Activated CD8-positive, alpha-beta memory T cell treated with anti-CD3 and anti-CD28 coated beads for 24 hours (primary cell): ENCODE results near the gene CGRRF1.

Experiments
- DNase-seq: peaks from one replicate; pipeline ENCODE4 v3.0.0-alpha.2; 2020

CGRRF1 gene

GRCh38 chr14:54554401-54554800 is 44.7 kb downstream of the CGRRF1 start:
- DNase-seq, result no peak

- DNase-seq, result no peak
Observed at GRCh38 chr14:54555651-54556050, 45.9 kb downstream of the CGRRF1 start.

- DNase-seq, result no peak
Observed at GRCh38 chr14:54556535-54556934, 46.8 kb downstream of the CGRRF1 start.

GRCh38 chr14:54562334-54562733 is 52.6 kb downstream of the CGRRF1 start:
- DNase-seq, result no peak

- DNase-seq, result no peak
Observed at GRCh38 chr14:54564071-54564867, 54.6 kb downstream of the CGRRF1 start.

GRCh38 chr14:54564868-54565784 is 55.4 kb downstream of the CGRRF1 start:
- peak; percentile 84 for DNase-seq

- DNase-seq, result peak; percentile 88
Observed at GRCh38 chr14:54565785-54566409, 56.2 kb downstream of the CGRRF1 start.

GRCh38 chr14:54566410-54567223 is 56.9 kb downstream of the CGRRF1 start, which contains the start of gene SAMD4A:
Gene SAMD4A, plus strand, starts transcription at chr14:54567128. Its CDS starts 789 bp downstream, at chr14:54567917.
- peak; percentile 82 for DNase-seq

- DNase-seq, result no peak
Observed at GRCh38 chr14:54567224-54567638, 57.5 kb downstream of the CGRRF1 start.

- DNase-seq, result peak; percentile 74
Observed at GRCh38 chr14:54567639-54568561, 58.2 kb downstream of the CGRRF1 start.

GRCh38 chr14:54568821-54569595 is 59.3 kb downstream of the CGRRF1 start:
- no peak for DNase-seq

GRCh38 chr14:54570047-54570446 is 60.3 kb downstream of the CGRRF1 start:
- no peak for DNase-seq

- DNase-seq, result no peak
Observed at GRCh38 chr14:54570631-54571415, 61.1 kb downstream of the CGRRF1 start.

GRCh38 chr14:54572316-54572715 is 62.6 kb downstream of the CGRRF1 start:
- no peak for DNase-seq

GRCh38 chr14:54574528-54574927 is 64.8 kb downstream of the CGRRF1 start:
- DNase-seq, result no peak

- no peak for DNase-seq
Observed at GRCh38 chr14:54577494-54577893, 67.8 kb downstream of the CGRRF1 start.

GRCh38 chr14:54577977-54578376 is 68.3 kb downstream of the CGRRF1 start:
- no peak for DNase-seq

GRCh38 chr14:54579621-54580020 is 69.9 kb downstream of the CGRRF1 start:
- DNase-seq, result no peak

GRCh38 chr14:54580933-54581332 is 71.2 kb downstream of the CGRRF1 start:
- DNase-seq, result no peak

- no peak for DNase-seq
Observed at GRCh38 chr14:54582334-54582733, 72.6 kb downstream of the CGRRF1 start.
